GM11168 (cell line): ENCODE measurements around the gene SMCHD1.
"Not testable (repeated sequence)": the region's sequence is repeated elsewhere in the genome, so short reads cannot be mapped to it uniquely, and the experiment has no call there.

ENCODE experiments used
- in situ Hi-C: fragments of 300-500 bp; cut with MboI; formaldehyde crosslinking; loops from one replicate; pipeline ENCODE4 v1.12.0; 2022; ENCODE audit warnings: low sequenced_read_pairs; ENCODE audit not compliant: unreplicated experiment

Gene SMCHD1

DNA sequence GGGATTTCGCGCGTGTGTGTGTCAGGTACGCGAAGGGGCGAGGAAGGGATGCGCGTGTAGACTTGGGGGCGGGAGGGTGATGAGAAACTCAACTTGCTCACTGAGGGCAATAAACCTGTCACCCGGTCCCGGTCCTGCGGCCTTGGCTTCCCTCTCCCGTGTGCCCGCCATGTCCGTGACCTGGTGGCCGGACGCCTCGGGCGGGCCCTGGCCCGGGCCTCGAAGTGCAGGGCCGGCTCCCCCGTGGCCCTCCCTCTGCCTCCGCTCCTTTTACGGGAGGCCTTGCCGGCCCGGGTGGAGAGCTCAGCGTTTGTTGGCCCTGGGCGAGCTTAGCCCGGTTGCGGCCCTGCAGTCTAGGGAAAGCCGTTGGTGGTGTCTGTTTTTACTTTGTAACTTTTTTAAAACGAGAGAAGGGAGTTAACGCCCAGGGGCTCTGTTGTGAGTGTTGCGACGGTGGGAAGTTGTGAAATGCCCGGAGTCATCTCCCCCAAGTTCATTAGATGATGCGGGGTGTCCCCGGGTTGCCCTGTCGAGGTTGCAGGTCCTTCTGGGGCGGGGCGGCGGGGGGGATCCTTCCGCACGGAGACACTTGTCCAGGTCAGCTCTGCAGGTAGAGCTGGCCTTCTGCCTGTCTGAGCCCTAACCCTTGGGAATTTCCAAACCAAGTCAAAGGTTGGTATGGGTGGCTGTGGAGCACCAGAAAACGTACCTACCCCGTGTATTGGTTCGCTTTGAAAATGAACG is 883 bp downstream of the SMCHD1 start:
- in situ Hi-C loops: loop anchor here (25.0 kb wide), 1 partner anchor 1731 kb away; no protein-coding TSS in a partner anchor

DNA sequence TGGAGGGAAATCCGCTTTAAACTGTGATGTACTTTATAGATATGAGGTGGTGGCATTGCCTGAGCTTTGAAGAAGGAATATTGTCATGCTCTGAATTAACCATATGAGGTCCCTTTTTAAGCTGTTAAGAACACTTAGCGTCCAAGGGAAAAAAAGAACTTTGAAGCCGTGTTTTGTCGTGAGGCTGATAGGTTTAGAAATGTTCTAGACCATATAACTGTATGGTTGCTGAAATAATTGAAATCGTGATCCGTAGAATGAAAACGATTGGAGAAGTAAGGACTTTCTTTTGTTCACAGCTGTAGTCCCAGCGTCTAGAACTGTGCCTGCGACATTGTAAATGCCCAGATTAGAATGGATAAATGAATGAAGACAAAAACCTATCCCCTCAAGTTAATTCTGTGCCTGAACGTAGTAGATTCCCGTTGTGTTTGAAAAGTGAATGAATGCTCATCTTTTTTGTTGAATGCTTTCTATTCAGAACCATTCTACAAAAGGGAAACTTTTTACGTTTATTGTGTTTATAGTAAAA is 1.5 kb downstream of the SMCHD1 start:
- in situ Hi-C loops: loop anchor here (25.0 kb wide), 1 partner anchor 1730 kb away; no protein-coding TSS in a partner anchor

DNA sequence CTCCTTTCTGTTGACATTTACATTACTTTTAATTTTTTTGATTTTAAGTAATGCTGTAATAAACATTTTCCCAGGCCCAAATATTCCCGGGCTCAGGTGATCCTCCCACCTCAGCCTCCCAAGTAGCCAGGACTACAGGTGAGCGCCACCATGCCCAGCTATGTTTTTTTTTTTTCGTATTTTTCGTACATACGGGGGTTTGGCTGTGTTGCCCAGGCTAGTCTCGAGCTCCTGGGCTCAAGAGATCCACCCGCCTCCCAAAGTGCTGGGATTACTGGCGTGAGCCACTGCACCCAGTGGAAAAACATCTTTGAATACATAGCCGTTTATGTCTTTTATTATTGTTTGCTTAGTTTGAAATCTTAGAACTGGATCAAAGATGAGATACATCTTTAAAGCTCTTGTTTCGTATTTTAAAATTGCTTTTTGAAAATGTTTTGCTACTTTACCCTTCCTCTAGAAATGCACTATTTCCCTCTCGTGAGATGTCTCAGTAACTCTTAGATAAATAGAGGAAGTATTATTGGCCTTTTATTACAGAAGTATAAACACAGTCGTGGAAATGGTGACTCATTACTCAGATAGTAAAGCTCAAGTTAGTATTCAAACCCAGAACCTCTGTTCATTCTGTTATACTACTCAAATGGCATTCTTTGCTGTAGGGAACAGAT is 2.4 kb downstream of the SMCHD1 start:
- in situ Hi-C loops: loop anchor here (25.0 kb wide), 1 partner anchor 1729 kb away; no protein-coding TSS in a partner anchor

DNA sequence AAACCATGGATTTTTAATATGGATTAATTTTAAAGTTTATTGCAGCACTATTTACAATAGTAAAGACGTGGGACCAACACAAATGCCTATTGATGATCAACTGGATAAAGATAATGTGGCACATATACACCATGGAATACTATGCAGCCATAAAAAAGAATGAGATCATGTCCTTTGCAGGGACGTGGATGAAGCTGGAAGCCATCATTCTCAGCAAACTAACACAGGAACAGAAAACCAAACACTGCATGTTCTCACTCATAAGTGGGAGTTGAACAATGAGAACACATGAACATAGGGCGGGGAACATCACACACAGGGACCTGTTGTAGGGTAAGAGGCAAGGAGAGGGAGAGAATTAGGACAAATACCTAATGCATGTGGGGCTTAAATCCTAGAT is 5.3 kb downstream of the SMCHD1 start:
- in situ Hi-C loops: loop anchor here (25.0 kb wide), 1 partner anchor 1726 kb away; no protein-coding TSS in a partner anchor

DNA sequence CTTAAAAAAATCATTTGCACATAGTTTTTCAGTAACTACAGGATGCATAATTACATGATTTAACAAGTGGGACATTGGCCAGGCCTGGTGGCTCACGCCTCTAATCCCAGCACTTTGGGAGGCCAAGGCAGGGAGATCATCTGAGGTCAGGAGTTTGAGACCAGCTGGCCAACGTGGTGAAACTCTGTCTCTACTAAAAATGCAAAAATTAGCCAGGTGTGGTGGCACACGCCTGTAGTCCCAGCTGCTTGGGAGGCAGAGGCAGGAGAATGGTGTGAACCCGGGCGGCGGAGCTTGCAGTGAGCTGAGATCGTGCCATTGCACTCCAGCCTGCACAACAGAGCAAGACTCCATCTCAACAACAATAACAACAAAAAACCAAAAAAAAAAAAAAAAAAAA is 6.8 kb downstream of the SMCHD1 start:
- in situ Hi-C loops: loop anchor here (25.0 kb wide), 1 partner anchor 1725 kb away; no protein-coding TSS in a partner anchor

DNA sequence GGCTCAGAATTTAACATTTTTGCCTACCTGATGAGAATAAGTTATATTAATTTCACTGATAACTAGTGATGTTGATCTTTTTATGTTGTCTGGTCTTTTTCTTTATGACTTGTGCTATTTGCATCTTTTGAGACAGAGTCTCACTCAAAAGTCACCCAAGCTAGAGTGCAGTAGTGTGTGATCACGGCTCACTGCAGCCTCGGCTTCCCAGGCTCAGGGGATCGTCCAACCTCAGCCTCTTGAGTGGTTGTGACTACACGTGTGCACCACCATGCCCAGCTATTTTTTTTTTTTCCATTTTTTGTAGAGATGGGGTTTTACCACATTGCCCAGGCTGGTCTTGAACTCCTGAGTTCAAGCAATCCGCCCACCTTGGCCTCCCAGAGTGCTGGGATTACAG is 7.5 kb downstream of the SMCHD1 start:
- in situ Hi-C loops: loop anchor here (25.0 kb wide), 1 partner anchor 1724 kb away; no protein-coding TSS in a partner anchor

DNA sequence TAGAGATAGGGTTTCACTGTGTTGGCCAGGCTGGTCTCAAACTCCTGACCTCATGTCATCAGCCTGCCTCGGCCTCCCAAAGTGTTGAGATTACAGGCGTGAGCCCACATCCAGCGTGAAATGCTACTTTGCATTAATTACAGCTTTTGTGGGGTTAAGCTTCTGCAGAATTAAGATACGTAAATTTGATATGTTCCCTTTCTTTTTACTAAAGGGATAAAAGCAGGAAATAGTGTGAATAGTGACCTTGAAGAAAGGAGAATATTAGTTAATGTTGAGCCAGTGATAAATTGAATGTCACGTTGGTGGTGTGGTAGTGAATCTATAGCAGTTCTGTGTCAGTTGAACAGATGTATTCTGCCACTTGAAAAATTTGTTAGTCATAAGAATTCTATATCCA is 16.9 kb downstream of the SMCHD1 start:
- in situ Hi-C loops: loop anchor here (25.0 kb wide), 1 partner anchor 1715 kb away; no protein-coding TSS in a partner anchor

DNA sequence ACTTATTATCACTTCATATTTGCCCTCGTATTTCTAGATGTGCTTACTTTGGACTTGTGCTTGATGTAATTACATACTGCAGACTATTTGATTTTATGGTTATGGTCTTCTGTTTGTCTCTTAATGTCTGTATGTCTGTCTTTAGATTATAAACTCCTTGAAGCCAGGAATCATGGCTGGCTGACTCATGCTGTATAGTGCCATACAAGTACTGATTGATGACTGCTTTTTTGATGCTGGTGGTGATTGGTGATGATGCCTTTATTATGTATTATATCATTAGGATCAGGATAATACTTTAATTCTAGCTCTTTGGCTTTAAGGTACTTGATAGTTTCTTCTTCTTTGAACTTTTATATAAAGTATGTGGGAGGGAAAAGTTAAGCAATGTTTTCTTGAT is 17.3 kb downstream of the SMCHD1 start:
- in situ Hi-C loops: loop anchor here (25.0 kb wide), 1 partner anchor 1714 kb away; no protein-coding TSS in a partner anchor

DNA sequence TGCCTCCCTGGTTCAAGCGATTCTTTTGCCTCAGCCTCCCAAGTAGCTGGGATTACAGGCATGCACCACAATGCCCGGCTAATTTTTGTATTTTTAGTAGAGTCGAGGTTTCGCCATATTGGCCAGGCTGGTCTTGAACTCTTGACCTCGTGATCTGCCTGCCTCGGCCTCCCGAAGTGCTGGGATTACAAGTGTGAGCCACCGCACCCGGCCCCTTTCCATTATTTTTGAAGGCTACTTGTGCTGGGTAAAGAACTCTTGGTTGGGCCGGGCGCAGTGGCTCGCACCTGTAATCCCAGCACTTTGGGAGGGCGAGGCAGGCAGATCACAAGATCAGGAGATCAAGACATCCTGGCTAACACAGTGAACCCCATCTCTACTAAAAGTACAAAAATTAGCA is 23.4 kb downstream of the SMCHD1 start:
- in situ Hi-C loops: not testable (repeated sequence)

DNA sequence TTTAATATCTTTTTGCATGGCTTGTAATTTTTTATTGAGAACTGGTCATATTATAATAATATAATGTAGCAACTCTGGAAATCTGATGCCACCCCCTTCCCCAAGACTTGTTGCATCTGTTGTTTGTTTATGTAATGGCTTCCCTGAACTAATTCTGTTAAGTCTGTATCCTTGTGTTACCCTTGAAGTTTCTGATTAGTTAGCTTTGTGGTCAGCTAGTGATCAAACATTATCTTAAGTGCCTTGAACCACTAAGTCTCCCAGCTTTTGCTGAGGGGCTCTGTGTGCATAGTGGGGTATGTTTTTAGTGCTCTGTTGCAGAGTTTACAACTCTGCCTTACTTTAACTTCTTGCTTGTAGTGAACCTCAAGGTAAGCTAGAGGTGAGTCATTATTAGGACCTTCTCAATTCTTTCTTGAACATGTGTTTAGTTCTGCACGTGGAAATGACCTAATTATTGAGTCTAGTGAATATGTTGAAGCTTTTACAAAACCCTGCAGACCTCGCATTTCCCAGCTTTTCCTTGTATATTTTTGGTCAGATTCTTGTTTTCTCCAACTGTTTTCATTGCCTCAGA is 24.8 kb downstream of the SMCHD1 start:
- in situ Hi-C loops: no loop called here

DNA sequence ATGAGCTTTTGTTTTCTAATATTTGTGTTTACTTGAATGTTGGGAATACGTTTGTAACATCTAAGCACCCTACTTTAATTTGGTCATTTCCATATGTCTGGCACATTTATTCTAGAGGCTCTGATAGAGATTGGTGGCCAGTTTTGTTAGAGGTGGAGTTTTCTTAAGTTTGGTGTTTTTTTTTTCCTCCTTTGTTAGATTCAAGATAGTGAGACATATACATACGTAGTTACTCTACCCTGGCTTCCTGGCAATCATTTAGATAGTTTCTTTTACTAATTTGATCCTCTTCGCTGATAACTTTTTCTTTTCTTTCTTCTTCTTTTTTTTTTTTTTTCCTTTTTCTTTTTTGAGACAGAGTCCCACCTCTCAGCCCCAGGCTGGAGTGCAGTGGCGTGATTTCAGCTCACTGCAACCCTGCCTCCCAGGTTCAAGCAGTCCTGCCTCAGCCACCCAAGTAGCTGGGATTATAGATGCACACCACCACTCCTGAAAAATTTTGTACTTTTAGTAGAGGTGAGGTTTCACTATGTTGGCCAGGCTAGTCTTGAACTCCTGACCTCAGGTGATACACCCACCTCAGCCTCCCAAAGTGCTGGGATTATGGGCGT is 26.6 kb downstream of the SMCHD1 start:
- in situ Hi-C loops: no loop called here

DNA sequence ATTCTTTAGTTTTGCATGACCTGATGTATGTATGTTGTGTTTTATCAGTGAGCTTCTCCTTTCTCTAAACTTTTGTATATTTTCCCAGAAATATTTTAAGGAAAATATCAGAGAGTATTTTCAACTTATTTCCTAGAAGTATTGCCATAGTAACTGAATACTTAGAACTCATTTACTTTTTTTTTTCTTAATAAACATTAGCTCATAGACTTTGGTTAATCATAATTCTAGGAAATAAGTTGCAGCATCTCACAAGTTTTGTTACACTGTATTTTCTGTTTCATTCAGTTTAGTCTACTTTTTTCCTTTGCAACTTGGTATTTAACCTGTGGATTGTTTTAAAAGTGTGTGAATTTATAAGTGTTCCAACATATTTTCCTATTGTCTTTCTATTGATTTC is 27.5 kb downstream of the SMCHD1 start:
- in situ Hi-C loops: no loop called here

DNA sequence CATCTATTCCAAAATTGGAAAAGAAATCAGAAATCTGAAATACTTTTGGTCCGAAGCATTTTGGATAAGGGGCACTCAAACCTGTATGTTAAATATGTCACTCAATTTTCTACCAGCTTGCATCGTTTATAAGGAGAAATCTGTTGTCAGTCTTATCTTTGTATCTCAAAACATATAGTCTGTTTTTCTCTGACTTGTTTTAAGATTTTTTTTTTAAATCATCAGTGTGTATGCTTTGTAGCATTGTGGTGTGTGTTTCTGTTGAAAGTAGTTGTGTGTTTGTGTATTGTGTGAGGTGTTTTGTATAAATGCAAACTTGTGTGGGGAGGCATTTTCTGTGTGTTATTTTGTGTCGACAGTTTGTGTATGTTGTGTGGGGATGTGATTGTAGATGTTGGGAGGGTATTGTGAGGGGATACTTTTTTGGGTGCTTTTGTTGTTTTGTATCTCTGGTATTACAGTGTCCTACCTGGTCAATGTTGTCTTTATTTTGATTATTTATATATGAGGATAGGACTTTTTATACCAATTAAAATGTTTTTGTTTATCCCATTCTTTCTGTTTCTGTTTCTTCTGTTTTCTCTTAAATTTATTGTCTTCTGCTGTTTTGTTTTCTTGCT is 30.9 kb downstream of the SMCHD1 start:
- in situ Hi-C loops: no loop called here

DNA sequence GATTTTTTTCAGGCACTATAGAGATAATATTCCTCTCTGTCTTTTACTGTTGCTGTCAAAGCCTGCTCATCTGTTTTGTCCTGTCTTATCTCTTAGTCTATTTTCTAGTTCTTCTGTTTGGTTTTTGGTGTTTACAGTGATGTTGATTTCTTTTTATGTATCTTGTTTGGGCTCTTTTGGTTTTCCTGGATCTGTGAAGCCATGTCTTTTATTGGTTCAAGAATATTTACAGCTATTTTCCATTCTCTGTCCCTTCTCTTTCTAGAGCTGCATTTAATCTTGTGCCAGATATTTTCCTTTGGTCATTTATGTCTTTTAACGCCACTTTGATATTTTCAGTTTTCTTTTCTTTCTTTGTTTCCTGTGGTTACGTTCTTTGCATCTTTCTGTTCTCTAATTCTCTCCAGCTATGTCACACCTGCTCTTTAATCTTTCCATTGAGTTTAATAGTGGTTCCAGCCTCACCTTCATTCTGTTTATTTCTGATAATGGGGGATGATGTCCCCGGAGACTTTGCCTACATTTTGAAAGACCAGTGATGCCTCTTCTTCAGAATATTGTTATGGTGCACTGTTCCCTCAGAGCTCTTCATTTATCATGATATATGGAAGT is 32.0 kb downstream of the SMCHD1 start:
- in situ Hi-C loops: no loop called here

DNA sequence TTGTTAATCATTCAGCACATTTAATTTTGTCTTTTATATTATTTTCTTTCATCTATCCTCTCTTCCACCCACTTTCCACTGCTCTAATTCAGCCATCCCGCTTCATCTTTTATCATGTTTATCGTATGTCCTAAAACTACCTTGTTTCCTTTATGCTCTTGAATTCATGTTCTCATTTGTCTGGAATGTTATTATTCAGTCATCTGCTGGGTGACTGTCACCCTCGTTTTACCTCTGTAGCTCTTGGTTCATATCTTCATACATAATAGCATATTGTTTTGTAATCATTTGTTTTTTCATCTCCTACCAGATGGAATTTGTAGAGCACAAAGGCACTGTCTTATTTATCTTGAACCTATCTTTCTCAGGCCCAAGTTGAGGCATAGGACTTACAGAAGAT is 37.0 kb downstream of the SMCHD1 start:
- in situ Hi-C loops: no loop called here

DNA sequence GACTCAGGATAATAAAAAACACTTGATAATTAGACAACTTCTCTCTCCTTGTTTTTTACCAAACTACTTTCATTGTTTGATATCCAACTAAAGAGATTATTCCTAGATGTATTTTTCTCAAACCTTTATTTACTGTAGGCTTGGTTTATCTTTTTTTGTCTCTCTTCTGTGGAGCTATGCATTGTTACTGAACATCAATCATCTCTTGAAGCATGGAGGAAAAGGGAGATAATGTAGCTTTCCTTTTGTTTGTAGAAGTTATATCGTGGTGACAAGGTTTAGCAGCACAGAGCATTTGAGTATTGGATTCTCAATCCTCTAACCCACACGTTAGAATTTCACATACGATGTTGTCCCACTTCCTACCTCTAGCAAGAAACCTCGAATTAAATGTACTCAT is 41.7 kb downstream of the SMCHD1 start:
- in situ Hi-C loops: no loop called here

DNA sequence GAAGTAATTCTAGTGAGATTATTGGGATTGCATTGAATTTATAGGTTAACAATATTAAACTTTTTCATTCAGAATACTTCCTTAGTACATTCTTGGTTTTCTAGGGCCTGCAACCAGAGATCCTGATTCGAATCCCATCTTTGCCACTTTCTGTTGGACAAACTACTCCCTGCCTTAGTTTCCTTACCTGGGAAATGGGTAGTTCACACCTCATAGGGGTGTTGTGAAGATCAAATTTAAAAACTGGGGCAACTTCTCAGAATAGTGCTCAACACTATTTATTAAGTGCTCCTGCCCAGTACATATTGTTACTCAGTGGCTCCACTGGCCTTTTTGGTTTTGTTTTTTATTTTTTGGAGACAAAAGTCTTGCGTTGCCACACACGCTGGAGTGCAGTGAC is 43.5 kb downstream of the SMCHD1 start:
- in situ Hi-C loops: no loop called here

DNA sequence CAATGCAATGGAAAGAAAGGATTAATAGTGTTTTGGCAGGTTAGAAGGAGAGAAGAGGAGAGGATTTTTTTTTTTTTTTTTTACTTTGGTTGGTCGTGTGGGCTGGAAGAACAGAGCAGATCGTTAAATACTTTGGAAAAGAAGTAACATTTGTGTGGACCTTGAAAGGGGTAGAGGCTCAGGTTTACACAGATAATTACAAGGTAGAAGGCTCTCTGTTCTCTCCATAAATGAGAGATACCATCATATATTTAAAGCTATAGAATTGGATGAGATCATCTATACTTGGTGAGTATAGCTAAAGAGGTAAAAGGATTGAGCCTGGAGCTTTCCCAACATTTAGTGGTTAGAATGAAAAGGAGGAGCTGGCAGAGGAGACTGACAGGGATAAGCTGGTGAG is 49.0 kb downstream of the SMCHD1 start:
- in situ Hi-C loops: no loop called here

DNA sequence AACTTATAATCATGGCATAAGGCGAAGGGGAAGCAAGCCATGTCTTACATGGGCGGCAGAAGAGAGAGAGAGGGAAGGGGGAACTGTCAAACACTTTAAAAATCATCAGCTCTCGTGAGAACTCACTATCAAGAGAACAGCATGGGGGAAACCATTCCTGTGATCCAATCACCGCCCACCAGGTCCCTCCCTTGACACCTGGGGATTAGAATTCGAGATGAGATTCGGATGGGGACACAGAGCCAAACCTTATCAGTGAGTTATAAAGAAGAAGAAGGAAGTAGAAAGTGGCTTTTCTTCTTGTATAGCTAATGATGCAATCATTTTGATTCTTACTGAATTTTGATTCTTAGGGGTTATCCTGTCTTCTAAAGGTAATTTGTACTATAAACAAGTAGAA is 51.4 kb downstream of the SMCHD1 start:
- in situ Hi-C loops: no loop called here
